Common myeloid progenitor, CD34-positive (primary cell): ENCODE data around the gene NGB.
"Not testable (repeated sequence)": the region's sequence is repeated elsewhere in the genome, so short reads cannot be mapped to it uniquely, and the experiment has no call there.

Experiments
- CTCF ChIA-PET: fragments of 350-600 bp; sonication (Branson Sonifier 250); formaldehyde crosslinking; loops from one replicate; lab custom pipeline; 2021; ENCODE audit warnings: antibody characterized with exemption; lab: Charles Lee
- POLR2A ChIA-PET: fragments of 350-600 bp; sonication (Branson Sonifier 250); formaldehyde crosslinking; loops from one replicate; lab custom pipeline; 2021; ENCODE audit warnings: antibody characterized with exemption; lab: Charles Lee
- DNase-seq, 3 donors: peaks; one replicate each; pipeline versions ENCODE4 v3.0.0 to v3.0.0-alpha.2; 2013
- H3K27ac ChIP-seq, 2 experiments: 1 replicate in 1 of 2; 2 replicates in 1 of 2; pipeline ENCODE4 v1.7.0; 2013; ENCODE audit warnings: inconsistent platforms in 2 of 2, low read length in 2 of 2, mild to moderate bottlenecking in 2 of 2, low read depth in 1 of 2, moderate library complexity in 1 of 2; ENCODE audit not compliant: severe bottlenecking in 2 of 2, insufficient read depth in 1 of 2, poor library complexity in 1 of 2
- H3K27me3 ChIP-seq, 5 experiments: replicated peaks in 2 of 5; 1 replicate in 3 of 5; 2 replicates in 2 of 5; pipeline versions ENCODE4 v1.6.1 to v1.7.0; 2013; ENCODE audit warnings: low read length in 4 of 5, mild to moderate bottlenecking in 2 of 5, moderate library complexity in 2 of 5, inconsistent platforms in 1 of 5; ENCODE audit not compliant: insufficient read depth in 5 of 5, control insufficient read depth in 4 of 5
- H3K36me3 ChIP-seq, 4 experiments: 1 replicate in 2 of 4; 2 replicates in 2 of 4; pipeline versions ENCODE4 v1.6.1 to v1.7.0; 2013; ENCODE audit warnings: low read length in 3 of 4, control low read depth in 1 of 4, mild to moderate bottlenecking in 1 of 4; ENCODE audit not compliant: control insufficient read depth in 4 of 4, insufficient read depth in 4 of 4
- H3K4me1 ChIP-seq, 4 experiments: 1 replicate in 3 of 4; 2 replicates in 1 of 4; pipeline versions ENCODE4 v1.6.1 to v1.7.1; 2013; ENCODE audit warnings: low read length in 3 of 4, mild to moderate bottlenecking in 3 of 4, control low read depth in 1 of 4, inconsistent platforms in 1 of 4, moderate library complexity in 1 of 4; ENCODE audit not compliant: control insufficient read depth in 4 of 4, insufficient read depth in 4 of 4; ENCODE audit errors: control extremely low read depth in 1 of 4
- H3K4me3 ChIP-seq, 7 experiments: 1 replicate in 4 of 7; 2 replicates in 3 of 7; pipeline versions ENCODE4 v1.5.1 to v1.7.0; 2013; ENCODE audit warnings: mild to moderate bottlenecking in 7 of 7, low read length in 6 of 7, moderate library complexity in 6 of 7, inconsistent platforms in 2 of 7, low read depth in 2 of 7, control low read depth in 1 of 7; ENCODE audit not compliant: insufficient read depth in 4 of 7, control insufficient read depth in 1 of 7; ENCODE audit errors: extremely low read depth in 1 of 7
- H3K9me3 ChIP-seq, 5 experiments: 1 replicate in 4 of 5; 2 replicates in 1 of 5; pipeline versions ENCODE4 v1.6.1 to v1.7.1; 2013; ENCODE audit warnings: low read length in 4 of 5, mild to moderate bottlenecking in 2 of 5, inconsistent platforms in 1 of 5, low read depth in 1 of 5, moderate library complexity in 1 of 5; ENCODE audit not compliant: control insufficient read depth in 4 of 5, insufficient read depth in 2 of 5; ENCODE audit errors: control extremely low read depth in 1 of 5
- WGBS: methylation state at CpG from one replicate; pipeline ENCODE4 v1.1.5; 2013; ENCODE audit not compliant: insufficient coverage; 5-methylcytosine and 5-hydroxymethylcytosine counted together

NGB gene

DNA sequence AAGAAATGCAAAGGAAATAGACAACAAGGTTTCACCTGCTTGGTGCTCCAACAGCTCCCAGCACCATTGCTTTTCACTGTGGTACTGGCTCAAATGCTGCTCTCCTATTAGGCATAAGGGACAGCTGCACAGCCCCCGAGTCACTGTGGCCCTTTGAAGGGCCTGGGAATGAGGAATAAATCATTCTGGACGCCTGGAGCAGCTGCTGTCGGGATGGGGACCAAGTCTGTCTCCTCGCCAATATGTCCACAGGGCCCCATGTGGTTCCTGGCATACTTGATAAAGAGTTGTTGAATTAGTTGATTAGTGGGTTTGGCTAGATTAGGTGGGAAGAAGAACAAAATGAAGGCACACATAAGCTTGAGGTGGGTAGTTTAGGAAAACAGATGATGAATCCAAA lies 13.1 kb upstream of the NGB start:
- CTCF ChIA-PET = no interaction called here
- POLR2A ChIA-PET = no interaction called here
- Histone ChIP-seq H3K27ac (no peak overlapping the region), H3K9me3 (no peaks in the 10 kb centered on the region), H3K4me1 (no peaks in the 10 kb centered on the region), H3K4me3 (no peak overlapping the region), H3K27me3 (no peaks in the 10 kb centered on the region), H3K36me3 (peaks cover 6 to 45% (median 28%) of the 10 kb centered on the region in 4 experiments)
- DNase-seq = no peak
- 96% methylated on average over 3 of the region's 4 CpGs for WGBS

- no peaks in the 10 kb centered on the region for H3K9me3 ChIP-seq
- ChIA-PET CTCF (no interaction called here), POLR2A (no interaction called here)
- no peak overlapping the region for H3K4me3 ChIP-seq
- no peaks in the 10 kb centered on the region for H3K27me3 ChIP-seq
- no peak overlapping the region for H3K27ac ChIP-seq
- no peaks in the 10 kb centered on the region for H3K4me1 ChIP-seq
- DNase-seq = no peak
- WGBS = 95% methylated on average over 6 of the region's 6 CpGs
- peaks cover 6 to 53% (median 31%) of the 10 kb centered on the region in 4 experiments for H3K36me3 ChIP-seq
Observed at GRCh38 chr14:77281852-77282410, 10.9 kb upstream of the NGB start.

GRCh38 chr14:77280921-77281320 lies 9.9 kb upstream of the NGB start:
- H3K4me3 ChIP-seq, H3K4me1 ChIP-seq, H3K27me3 ChIP-seq, H3K9me3 ChIP-seq, H3K27ac ChIP-seq, DNase-seq, POLR2A ChIA-PET, CTCF ChIA-PET: not testable (repeated sequence)
- peaks cover 6 to 43% (median 30%) of the 10 kb centered on the region in 4 experiments for H3K36me3 ChIP-seq
- no CpG with 5 or more reads among the region's 4 CpGs for WGBS

GRCh38 chr14:77279719-77280118 lies 8.7 kb upstream of the NGB start:
- no peaks in the 10 kb centered on the region for H3K27me3 ChIP-seq
- 94% methylated on average over 11 of the region's 13 CpGs for WGBS
- H3K36me3 ChIP-seq = peaks cover 4 to 31% (median 22%) of the 10 kb centered on the region in 4 experiments
- POLR2A ChIA-PET = no interaction called here
- H3K27ac ChIP-seq = no peak overlapping the region
- H3K4me3 ChIP-seq = no peak overlapping the region
- CTCF ChIA-PET = no interaction called here
- H3K9me3 ChIP-seq = no peaks in the 10 kb centered on the region
- DNase-seq = no peak
- H3K4me1 ChIP-seq = no peaks in the 10 kb centered on the region

GRCh38 chr14:77278461-77279230 lies 7.6 kb upstream of the NGB start:
- WGBS = over 99% methylated on average over 10 of the region's 14 CpGs
- Histone ChIP-seq H3K36me3 (peaks cover under 1 to 21% (median 14%) of the 10 kb centered on the region in 4 experiments), H3K4me3 (no peak overlapping the region), H3K27ac (no peak overlapping the region), H3K27me3 (no peaks in the 10 kb centered on the region), H3K4me1 (no peaks in the 10 kb centered on the region), H3K9me3 (no peaks in the 10 kb centered on the region)
- ChIA-PET CTCF (interaction anchor here (1.1 kb wide), 1 partner anchor 11 kb away, joined by 3 read pairs; no protein-coding TSS in a partner anchor), POLR2A (interaction anchor here (0.6 kb wide), 1 partner anchor 118 kb away, joined by 3 read pairs; no protein-coding TSS in a partner anchor)
- no peak for DNase-seq

DNA sequence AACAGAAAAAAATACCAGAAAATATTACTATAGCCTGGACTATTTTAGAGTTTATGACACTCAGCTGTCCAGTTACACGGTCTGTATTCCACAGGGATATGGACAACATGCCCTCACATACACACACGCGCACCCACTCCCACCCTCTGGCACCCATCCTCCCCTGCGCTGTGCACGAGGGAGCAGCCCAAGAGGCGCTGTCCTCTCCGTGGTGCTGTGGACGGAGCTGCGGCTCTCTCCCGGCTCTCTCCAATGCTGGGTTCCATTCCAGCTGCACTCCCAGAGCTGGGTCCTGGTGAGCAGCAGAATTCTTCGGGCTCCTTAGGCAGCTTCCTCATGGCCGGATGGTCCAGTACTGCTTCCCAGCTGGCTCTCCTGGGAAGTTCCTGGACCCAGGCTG lies 6.0 kb upstream of the NGB start:
- 97% methylated on average over 12 of the region's 12 CpGs for WGBS
- Histone ChIP-seq H3K9me3 (no peaks in the 10 kb centered on the region), H3K4me3 (no peak overlapping the region), H3K4me1 (no peaks in the 10 kb centered on the region), H3K27ac (no peak overlapping the region), H3K27me3 (peaks cover 0 to 13% (median 3%) of the 10 kb centered on the region in 5 experiments), H3K36me3 (peaks cover 0 to 16% (median 9%) of the 10 kb centered on the region in 4 experiments)
- DNase-seq = no peak
- POLR2A ChIA-PET = no interaction called here
- CTCF ChIA-PET = interaction anchor here (1.3 to 1.4 kb wide), 2 partner anchors 39 to 90 kb away, joined by 4 read pairs; no protein-coding TSS in a partner anchor
